ENCODE measurements around the gene GPX2. TPM values are rescaled to one million over a fixed set of nuclear protein-coding genes. Genes with fewer than 3 reads are reported as not detected.

Gene GPX2
- total and polyA plus RNA-seq, 4 donors = 6.9 to 1,067 (median 325) TPM

DNA sequence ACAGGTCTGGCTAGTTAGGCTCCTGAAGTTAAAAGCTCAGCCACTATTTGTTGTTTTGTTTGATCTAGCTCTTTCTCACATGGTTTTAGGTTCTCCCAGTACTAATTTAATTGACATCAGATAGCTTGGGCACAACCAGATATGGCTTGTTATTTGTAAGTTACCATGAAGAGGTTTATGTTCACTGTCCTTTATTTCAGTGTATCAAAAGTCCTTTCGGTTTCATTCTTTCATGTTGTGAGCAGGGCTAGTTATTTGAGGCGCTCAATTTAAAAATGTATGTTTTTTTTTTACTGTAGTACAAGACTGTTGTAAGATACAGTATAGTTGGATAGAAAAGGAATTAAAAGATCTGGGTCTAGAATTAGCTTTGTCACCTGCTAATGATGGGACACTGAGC lies 7.0 kb downstream of the GPX2 start:
- H3K4me3 ChIP-seq (ENCODE audit: low read depth in 1 of 3, low read length in 3 of 3) = no peak overlapping the region
- no peak overlapping the region for H3K9ac ChIP-seq (ENCODE audit: low read depth in 1 of 2, low read length in 2 of 2)
- WGBS = 76% methylated on average over 2 of the region's 2 CpGs
- no peaks in the 10 kb centered on the region for H3K9me3 ChIP-seq (ENCODE audit: control insufficient read depth in 4 of 4, low read length in 3 of 4)
- no peak for DNase-seq (ENCODE audit: low spot score)
- no peak overlapping the region for H3K27ac ChIP-seq (ENCODE audit: low read depth in 1 of 2, low read length in 2 of 2)
- peaks cover 6 to 23% (median 12%) of the 10 kb centered on the region in 4 donors for H3K36me3 ChIP-seq (ENCODE audit: control insufficient read depth in 4 of 4, insufficient read depth in 3 of 4, low read depth in 1 of 4, low read length in 3 of 4)
- H3K4me1 ChIP-seq (ENCODE audit: control insufficient read depth in 4 of 4, insufficient read depth in 4 of 4, low read length in 3 of 4) = peaks cover 10 to 45% (median 31%) of the 10 kb centered on the region in 4 donors
- no peaks in the 10 kb centered on the region for H3K27me3 ChIP-seq (ENCODE audit: control insufficient read depth in 4 of 4, insufficient read depth in 4 of 4, low read length in 3 of 4)
- TF ChIP-seq, protein P1, sequence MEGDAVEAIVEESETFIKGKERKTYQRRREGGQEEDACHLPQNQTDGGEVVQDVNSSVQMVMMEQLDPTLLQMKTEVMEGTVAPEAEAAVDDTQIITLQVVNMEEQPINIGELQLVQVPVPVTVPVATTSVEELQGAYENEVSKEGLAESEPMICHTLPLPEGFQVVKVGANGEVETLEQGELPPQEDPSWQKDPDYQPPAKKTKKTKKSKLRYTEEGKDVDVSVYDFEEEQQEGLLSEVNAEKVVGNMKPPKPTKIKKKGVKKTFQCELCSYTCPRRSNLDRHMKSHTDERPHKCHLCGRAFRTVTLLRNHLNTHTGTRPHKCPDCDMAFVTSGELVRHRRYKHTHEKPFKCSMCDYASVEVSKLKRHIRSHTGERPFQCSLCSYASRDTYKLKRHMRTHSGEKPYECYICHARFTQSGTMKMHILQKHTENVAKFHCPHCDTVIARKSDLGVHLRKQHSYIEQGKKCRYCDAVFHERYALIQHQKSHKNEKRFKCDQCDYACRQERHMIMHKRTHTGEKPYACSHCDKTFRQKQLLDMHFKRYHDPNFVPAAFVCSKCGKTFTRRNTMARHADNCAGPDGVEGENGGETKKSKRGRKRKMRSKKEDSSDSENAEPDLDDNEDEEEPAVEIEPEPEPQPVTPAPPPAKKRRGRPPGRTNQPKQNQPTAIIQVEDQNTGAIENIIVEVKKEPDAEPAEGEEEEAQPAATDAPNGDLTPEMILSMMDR (IDR thresholded peaks at IDR 0.05; ENCODE audit: low read depth, low read length, missing input control) = no peak
- TF ChIP-seq FOXA2 (IDR thresholded peaks at IDR 0.05) (no peak), TAF1 (conservative IDR thresholded peaks at IDR 0.05) (no peak), JUND (IDR thresholded peaks at IDR 0.05) (no peak), HNF4A (conservative IDR thresholded peaks at IDR 0.05) (no peak), YY1 (IDR thresholded peaks at IDR 0.05) (no peak), EGR1 (IDR thresholded peaks at IDR 0.05; ENCODE audit: low read depth in 2 of 2) (no peak), SP1 (IDR thresholded peaks at IDR 0.05) (no peak), HNF4G (IDR thresholded peaks at IDR 0.05) (no peak), FOXA1 (IDR thresholded peaks at IDR 0.05) (no peak), RAD21 (IDR thresholded peaks at IDR 0.05) (no peak)
- TF ChIP-seq, protein P2, sequence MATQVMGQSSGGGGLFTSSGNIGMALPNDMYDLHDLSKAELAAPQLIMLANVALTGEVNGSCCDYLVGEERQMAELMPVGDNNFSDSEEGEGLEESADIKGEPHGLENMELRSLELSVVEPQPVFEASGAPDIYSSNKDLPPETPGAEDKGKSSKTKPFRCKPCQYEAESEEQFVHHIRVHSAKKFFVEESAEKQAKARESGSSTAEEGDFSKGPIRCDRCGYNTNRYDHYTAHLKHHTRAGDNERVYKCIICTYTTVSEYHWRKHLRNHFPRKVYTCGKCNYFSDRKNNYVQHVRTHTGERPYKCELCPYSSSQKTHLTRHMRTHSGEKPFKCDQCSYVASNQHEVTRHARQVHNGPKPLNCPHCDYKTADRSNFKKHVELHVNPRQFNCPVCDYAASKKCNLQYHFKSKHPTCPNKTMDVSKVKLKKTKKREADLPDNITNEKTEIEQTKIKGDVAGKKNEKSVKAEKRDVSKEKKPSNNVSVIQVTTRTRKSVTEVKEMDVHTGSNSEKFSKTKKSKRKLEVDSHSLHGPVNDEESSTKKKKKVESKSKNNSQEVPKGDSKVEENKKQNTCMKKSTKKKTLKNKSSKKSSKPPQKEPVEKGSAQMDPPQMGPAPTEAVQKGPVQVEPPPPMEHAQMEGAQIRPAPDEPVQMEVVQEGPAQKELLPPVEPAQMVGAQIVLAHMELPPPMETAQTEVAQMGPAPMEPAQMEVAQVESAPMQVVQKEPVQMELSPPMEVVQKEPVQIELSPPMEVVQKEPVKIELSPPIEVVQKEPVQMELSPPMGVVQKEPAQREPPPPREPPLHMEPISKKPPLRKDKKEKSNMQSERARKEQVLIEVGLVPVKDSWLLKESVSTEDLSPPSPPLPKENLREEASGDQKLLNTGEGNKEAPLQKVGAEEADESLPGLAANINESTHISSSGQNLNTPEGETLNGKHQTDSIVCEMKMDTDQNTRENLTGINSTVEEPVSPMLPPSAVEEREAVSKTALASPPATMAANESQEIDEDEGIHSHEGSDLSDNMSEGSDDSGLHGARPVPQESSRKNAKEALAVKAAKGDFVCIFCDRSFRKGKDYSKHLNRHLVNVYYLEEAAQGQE (IDR thresholded peaks at IDR 0.05) = no peak
- TF ChIP-seq, protein P3, sequence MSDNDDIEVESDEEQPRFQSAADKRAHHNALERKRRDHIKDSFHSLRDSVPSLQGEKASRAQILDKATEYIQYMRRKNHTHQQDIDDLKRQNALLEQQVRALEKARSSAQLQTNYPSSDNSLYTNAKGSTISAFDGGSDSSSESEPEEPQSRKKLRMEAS (IDR thresholded peaks at IDR 0.05) = no peak
- TF ChIP-seq, protein P4, sequence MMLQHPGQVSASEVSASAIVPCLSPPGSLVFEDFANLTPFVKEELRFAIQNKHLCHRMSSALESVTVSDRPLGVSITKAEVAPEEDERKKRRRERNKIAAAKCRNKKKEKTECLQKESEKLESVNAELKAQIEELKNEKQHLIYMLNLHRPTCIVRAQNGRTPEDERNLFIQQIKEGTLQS (IDR thresholded peaks at IDR 0.05) = no peak

DNA sequence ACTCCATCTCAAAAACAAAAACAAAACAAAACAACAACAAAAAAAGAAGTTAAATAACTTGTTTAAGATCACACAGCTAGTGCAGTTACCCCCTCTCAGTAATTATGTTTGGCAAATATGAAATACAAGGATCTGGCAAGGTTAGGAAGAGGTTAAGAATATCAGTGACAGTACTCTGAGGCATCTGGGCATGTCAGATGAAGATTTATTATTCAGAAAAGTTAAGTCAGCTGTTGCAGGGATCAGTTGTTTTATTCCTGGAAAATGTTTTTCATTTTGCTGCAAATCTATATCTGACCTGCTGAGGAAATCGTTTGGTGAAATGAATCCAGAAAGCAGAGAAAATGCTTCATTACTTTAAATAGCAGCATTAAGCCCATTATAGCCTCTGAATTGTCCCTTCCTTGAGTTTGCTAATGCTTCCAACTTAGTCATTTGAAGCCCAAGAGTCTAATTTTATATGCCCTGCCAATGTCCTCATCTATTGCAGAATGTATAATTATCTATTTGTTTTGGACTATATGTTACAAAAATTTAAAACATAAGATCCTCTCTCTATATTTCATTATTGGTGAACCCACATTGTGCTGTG lies 8.1 kb downstream of the GPX2 start:
- 72% methylated on average over 1 of the region's 1 CpG for WGBS
- TF ChIP-seq TAF1 (conservative IDR thresholded peaks at IDR 0.05) (no peak), HNF4G (IDR thresholded peaks at IDR 0.05) (no peak), FOXA1 (IDR thresholded peaks at IDR 0.05) (no peak), EGR1 (IDR thresholded peaks at IDR 0.05; ENCODE audit: low read depth in 2 of 2) (no peak), RXRA (IDR thresholded peaks at IDR 0.05) (no peak), JUND (IDR thresholded peaks at IDR 0.05) (no peak), YY1 (IDR thresholded peaks at IDR 0.05) (no peak), NR2F2 (IDR thresholded peaks at IDR 0.05) (no peak)
- TF ChIP-seq, protein P4 (IDR thresholded peaks at IDR 0.05) = no peak
- Histone ChIP-seq H3K27me3 (ENCODE audit: control insufficient read depth in 4 of 4, insufficient read depth in 4 of 4, low read length in 3 of 4) (no peaks in the 10 kb centered on the region), H3K36me3 (ENCODE audit: control insufficient read depth in 4 of 4, insufficient read depth in 3 of 4, low read depth in 1 of 4, low read length in 3 of 4) (peaks cover 6 to 23% (median 11%) of the 10 kb centered on the region in 4 donors), H3K9ac (ENCODE audit: low read depth in 1 of 2, low read length in 2 of 2) (no peak overlapping the region), H3K9me3 (ENCODE audit: control insufficient read depth in 4 of 4, low read length in 3 of 4) (no peaks in the 10 kb centered on the region), H3K4me1 (ENCODE audit: control insufficient read depth in 4 of 4, insufficient read depth in 4 of 4, low read length in 3 of 4) (peaks cover 5 to 35% (median 28%) of the 10 kb centered on the region in 4 donors), H3K4me3 (ENCODE audit: low read depth in 1 of 3, low read length in 3 of 3) (no peak overlapping the region), H3K27ac (ENCODE audit: low read depth in 1 of 2, low read length in 2 of 2) (no peak overlapping the region)
- DNase-seq (ENCODE audit: low spot score) = no peak
